ENCODE measurements around the gene TMEM259.

DNA sequence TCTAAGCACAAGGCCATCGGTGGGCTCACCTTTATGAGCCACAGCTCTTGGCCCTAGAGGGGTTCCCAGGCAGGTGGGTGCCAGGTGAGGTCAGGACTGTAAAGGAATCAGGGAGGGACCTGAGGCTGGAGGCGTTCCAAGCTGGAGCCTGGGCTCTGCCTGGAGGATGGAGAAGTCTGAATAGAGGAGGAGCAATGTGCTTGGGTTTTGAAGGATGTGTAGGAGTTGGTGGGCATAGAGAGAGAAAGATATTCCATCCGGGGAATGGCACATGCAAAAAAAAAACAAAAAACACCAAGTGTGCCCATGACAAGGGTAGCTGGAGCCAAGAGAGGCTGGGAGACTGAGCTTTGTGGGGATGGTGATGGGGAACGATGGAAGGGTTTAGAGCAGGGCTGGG is 18.3 kb downstream of the TMEM259 start:
- TF ChIP-seq, protein P1, sequence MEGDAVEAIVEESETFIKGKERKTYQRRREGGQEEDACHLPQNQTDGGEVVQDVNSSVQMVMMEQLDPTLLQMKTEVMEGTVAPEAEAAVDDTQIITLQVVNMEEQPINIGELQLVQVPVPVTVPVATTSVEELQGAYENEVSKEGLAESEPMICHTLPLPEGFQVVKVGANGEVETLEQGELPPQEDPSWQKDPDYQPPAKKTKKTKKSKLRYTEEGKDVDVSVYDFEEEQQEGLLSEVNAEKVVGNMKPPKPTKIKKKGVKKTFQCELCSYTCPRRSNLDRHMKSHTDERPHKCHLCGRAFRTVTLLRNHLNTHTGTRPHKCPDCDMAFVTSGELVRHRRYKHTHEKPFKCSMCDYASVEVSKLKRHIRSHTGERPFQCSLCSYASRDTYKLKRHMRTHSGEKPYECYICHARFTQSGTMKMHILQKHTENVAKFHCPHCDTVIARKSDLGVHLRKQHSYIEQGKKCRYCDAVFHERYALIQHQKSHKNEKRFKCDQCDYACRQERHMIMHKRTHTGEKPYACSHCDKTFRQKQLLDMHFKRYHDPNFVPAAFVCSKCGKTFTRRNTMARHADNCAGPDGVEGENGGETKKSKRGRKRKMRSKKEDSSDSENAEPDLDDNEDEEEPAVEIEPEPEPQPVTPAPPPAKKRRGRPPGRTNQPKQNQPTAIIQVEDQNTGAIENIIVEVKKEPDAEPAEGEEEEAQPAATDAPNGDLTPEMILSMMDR (IDR thresholded peaks at IDR 0.05): no peak
- no peak for TF ChIP-seq EZH2 (IDR thresholded peaks at IDR 0.05)
- TF ChIP-seq EZH2phosphoT487 (IDR thresholded peaks at IDR 0.05): no peak

Measured in neural progenitor cell (in vitro differentiated cells).